Measurements from ENCODE around the gene ZNF658. TPM values are rescaled to one million over a fixed set of nuclear protein-coding genes. Genes with fewer than 3 reads are reported as not detected.
A peak's percentile ranks its signal among the peaks of the same experiment; 100 is the strongest.
"Not testable (repeated sequence)": the region's sequence is repeated elsewhere in the genome, so short reads cannot be mapped to it uniquely, and the experiment has no call there.

Gene ZNF658
- total and polyA plus RNA-seq, 8 donors = 3.4 to 10.5 (median 7.4) TPM

DNA sequence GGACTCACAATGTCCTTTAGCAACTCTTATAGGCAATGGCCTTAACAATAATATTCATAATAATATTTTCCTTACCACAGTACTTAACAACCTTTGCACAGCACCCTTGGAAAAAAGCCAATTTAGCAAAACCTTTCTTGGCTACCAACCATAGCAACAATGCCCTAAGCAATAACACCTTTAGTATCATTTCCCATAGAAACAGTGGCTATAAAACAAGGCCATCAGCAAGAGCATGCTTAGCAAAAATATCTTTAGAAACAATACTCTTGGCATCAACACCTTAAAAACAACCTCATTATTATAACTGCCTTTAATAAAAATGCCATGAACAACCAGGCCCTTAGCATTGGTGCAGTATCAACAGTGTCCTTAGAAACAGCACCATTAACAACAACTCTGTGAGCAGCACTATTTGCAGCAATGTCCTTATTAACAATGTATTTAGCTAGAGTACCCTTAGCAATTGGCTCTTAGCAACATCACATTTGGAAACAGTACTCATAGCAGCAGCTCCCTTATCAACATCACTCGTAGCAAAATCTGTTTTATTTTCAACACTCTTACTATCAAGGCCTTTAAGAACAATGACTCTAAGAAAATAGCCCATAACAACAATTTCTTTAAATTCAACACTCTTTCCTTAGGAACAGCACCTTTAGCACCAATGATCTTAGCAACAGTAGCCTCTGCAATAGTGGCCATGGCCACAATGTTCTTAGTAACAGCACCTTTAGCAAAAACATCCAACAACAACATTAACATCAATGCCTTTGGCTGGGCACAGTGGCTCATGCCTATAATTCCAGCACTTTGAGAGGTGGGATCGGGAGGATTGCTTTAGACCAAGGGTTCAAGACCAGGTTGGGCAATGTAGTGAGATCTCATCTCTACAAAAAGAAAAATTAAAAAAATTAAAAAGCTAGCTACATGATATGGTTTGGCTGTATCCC, 39.6 kb downstream of the ZNF658 start:
- H3K9me3 ChIP-seq; intact Hi-C loops (cut with DNase I); H3K4me1 ChIP-seq; H3K36me3 ChIP-seq; ATAC-seq; H3K27me3 ChIP-seq; H3K27ac ChIP-seq; H3K4me3 ChIP-seq; DNase-seq: not testable (repeated sequence)

DNA sequence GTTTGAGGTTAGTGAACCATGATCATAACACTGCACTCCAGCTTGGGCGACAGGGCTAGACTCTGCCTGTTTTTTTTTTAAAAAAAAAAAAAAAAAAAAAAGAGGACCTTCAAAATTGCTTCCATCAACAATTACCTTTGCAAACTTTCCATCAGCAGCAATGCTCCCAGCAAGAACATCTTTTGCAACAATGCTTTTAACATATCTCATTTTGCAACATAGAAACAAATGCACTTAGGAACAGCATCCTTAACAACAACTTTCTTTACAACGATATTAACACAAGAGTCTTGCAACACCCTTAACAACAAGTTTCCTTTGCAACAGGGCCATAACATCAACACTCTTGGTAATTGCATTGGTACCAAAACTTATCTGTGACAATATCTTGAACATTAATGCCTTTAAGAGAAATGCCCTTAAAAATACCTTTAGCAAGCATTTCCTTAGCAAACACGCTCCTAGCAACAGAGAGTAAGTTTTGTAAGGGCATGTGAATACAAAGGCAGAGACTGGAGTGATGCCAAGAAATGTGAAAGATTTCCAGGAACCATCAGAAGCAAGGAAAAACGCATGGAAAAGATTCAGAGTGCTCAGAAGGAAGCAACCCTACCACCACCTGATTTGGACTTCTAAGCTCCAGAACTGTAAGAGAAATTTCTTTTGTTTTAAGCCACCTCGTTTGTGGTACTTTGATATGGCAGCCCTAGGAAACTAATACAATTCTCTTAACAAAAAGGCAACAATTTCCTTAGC, 42.1 kb downstream of the ZNF658 start:
- intact Hi-C loops (cut with DNase I); H3K36me3 ChIP-seq; H3K9me3 ChIP-seq; H3K27me3 ChIP-seq; H3K4me3 ChIP-seq; H3K27ac ChIP-seq; H3K4me1 ChIP-seq: not testable (repeated sequence)
- DNase-seq = peak in 1 of 4 donors; percentile 5
- ATAC-seq = peak; percentile 32

DNA sequence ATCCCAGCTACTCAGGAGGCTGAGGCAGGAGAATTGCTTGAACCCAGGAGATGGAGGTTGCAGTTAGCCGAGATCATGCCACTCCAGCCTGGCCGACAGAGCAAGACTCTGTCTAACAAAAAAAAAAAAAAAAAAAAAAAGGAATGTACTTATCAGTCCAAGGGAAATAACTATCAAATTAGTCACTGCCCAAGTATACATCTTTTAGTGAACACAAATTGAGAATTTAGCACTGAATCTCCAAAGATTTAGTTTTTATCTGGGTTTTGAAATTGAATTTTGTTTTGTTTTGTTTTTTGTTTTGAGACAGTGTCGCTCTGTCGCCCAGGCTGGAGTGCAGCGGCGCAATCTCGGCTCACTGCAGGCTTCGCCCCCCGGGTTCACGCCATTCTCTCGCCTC, 52.1 kb downstream of the ZNF658 start:
- H3K27me3 ChIP-seq; DNase-seq; H3K27ac ChIP-seq; H3K9me3 ChIP-seq; ATAC-seq; H3K36me3 ChIP-seq; H3K4me1 ChIP-seq; H3K4me3 ChIP-seq; intact Hi-C loops (cut with DNase I): not testable (repeated sequence)

Other genes with a start within 250 kb of the ZNF658 start
- not detected for gene SPATA31A3, start 91.8 kb downstream of the ZNF658 start, total RNA-seq
- not detected for gene SPATA31A3, start 91.8 kb downstream of the ZNF658 start, polyA plus RNA-seq (ENCODE audit: insufficient read length in 6 of 6)

Measured in left lung (tissue), 10 donors.